H1 (cell line): ENCODE data around the gene RNASE13. TPM values are rescaled to one million over a fixed set of nuclear protein-coding genes. Genes with fewer than 3 reads are reported as not detected.

Experiments used
- CTCF ChIA-PET: fragments of 300-600 bp; sonication (Branson Sonifier 250); formaldehyde crosslinking; loops from one replicate; lab custom pipeline; 2021; ENCODE audit not compliant: partially characterized antibody; lab: Charles Lee
- POLR2A ChIA-PET: fragments of 300-600 bp; sonication (Branson Sonifier 250); formaldehyde crosslinking; loops from one replicate; lab custom pipeline; 2021; ENCODE audit warnings: inconsistent platforms; ENCODE audit not compliant: partially characterized antibody; lab: Charles Lee
- DNase-seq, 2 experiments: peaks; one replicate each; pipeline versions ENCODE4 v3.0.0 to v3.0.0-alpha.2; 2010 to 2022; ENCODE audit warnings: low spot score in 2 of 2, low read depth in 1 of 2, mixed read lengths in 1 of 2
- FAIRE-seq: peaks from 2 replicates; lab custom pipeline; 2011; peaks lifted over from hg19 to GRCh38; lab: Jason Lieb, UNC
- H2AFZ ChIP-seq: 2 replicates; pipeline ENCODE4 v1.8.1; 2012; ENCODE audit warnings: low read length, inconsistent platforms
- H2AK5ac ChIP-seq: 2 replicates; pipeline ENCODE4 v1.6.1; 2013; ENCODE audit warnings: low read depth, low read length
- H2BK120ac ChIP-seq: replicated peaks from 2 replicates; pipeline ENCODE3; 2013; ENCODE audit warnings: low read depth, low read length, inconsistent platforms
- H2BK12ac ChIP-seq: 2 replicates; pipeline ENCODE4 v1.6.1; 2013; ENCODE audit warnings: low read depth, low read length
- H2BK15ac ChIP-seq: 2 replicates; pipeline ENCODE4 v1.6.1; 2013; ENCODE audit warnings: low read length
- H2BK20ac ChIP-seq: 2 replicates; pipeline ENCODE4 v1.6.1; 2013; ENCODE audit warnings: low read length
- H2BK5ac ChIP-seq: 2 replicates; pipeline ENCODE4 v1.6.1; 2013; ENCODE audit warnings: low read depth, low read length
- H3K14ac ChIP-seq: 2 replicates; pipeline ENCODE4 v1.6.1; 2013; ENCODE audit warnings: inconsistent platforms; ENCODE audit not compliant: insufficient read length
- H3K18ac ChIP-seq: 2 replicates; pipeline ENCODE4 v1.6.1; 2013; ENCODE audit warnings: low read length; ENCODE audit errors: extremely low read depth
- H3K23ac ChIP-seq: 2 replicates; pipeline ENCODE4 v1.6.1; 2013; ENCODE audit warnings: inconsistent platforms; ENCODE audit not compliant: insufficient read length
- H3K23me2 ChIP-seq: 2 replicates; pipeline ENCODE4 v1.6.1; 2013; ENCODE audit warnings: low read depth, low read length
- H3K27ac ChIP-seq: 2 replicates; pipeline ENCODE4 v1.6.1; 2011; ENCODE audit warnings: low read depth, low read length, inconsistent platforms
- H3K27me3 ChIP-seq, 4 experiments: replicated peaks in 1 of 4; 1 replicate in 1 of 4; 2 replicates in 3 of 4; pipeline versions ENCODE4 v1.6.1 to v1.8.1; 2011 to 2013; ENCODE audit warnings: low read length in 3 of 4, mild to moderate bottlenecking in 3 of 4, inconsistent platforms in 2 of 4, mixed read lengths in 2 of 4, moderate library complexity in 1 of 4; ENCODE audit not compliant: control insufficient read depth in 3 of 4, insufficient read depth in 3 of 4; ENCODE audit errors: extremely low read depth in 1 of 4
- H3K36me3 ChIP-seq, 4 experiments: 2 replicates each; pipeline versions ENCODE4 v1.6.1 to v1.8.1; 2011 to 2013; ENCODE audit warnings: mild to moderate bottlenecking in 4 of 4, low read length in 3 of 4, moderate library complexity in 2 of 4, control low read depth in 1 of 4, inconsistent platforms in 1 of 4; ENCODE audit not compliant: insufficient read depth in 4 of 4, control insufficient read depth in 2 of 4
- H3K4ac ChIP-seq: replicated peaks from 2 replicates; pipeline ENCODE3; 2013; ENCODE audit warnings: low read length, low read depth, mixed read lengths, inconsistent platforms; ENCODE audit not compliant: insufficient read length
- H3K4me1 ChIP-seq, 4 experiments: replicated peaks in 1 of 4; 1 replicate in 1 of 4; 2 replicates in 3 of 4; pipeline versions ENCODE4 v1.6.1 to v1.8.1; 2011 to 2013; ENCODE audit warnings: low read length in 3 of 4, inconsistent platforms in 2 of 4, mixed read lengths in 1 of 4; ENCODE audit not compliant: insufficient read depth in 4 of 4, control insufficient read depth in 3 of 4
- H3K4me2 ChIP-seq, 2 experiments: 2 replicates each; pipeline versions ENCODE4 v1.6.1 to v1.8.1; 2011 to 2013; ENCODE audit warnings: low read depth in 2 of 2, low read length in 2 of 2, control low read depth in 1 of 2, inconsistent platforms in 1 of 2, mild to moderate bottlenecking in 1 of 2; ENCODE audit not compliant: insufficient read depth in 1 of 2
- H3K4me3 ChIP-seq, 4 experiments: fragments of 200-600, 300-600 bp in 1 of 4; sonication (generic), shearing (Covaris generic), sonication (Bioruptor Twin) in 1 of 4; 2 replicates each; pipeline versions ENCODE4 v1.5.1 to v1.8.1; 2011 to 2016; ENCODE audit warnings: low read length in 4 of 4, low read depth in 3 of 4, control low read depth in 2 of 4, inconsistent platforms in 2 of 4, mild to moderate bottlenecking in 2 of 4, mixed read lengths in 1 of 4, moderate library complexity in 1 of 4; ENCODE audit not compliant: insufficient read depth in 2 of 4; ENCODE audit errors: extremely low read depth in 1 of 4
- H3K56ac ChIP-seq: replicated peaks from 2 replicates; pipeline ENCODE3; 2013; ENCODE audit warnings: low read depth, mild to moderate bottlenecking, mixed read lengths, low read length, inconsistent platforms; ENCODE audit not compliant: insufficient read length
- H3K79me1 ChIP-seq: 2 replicates; pipeline ENCODE4 v1.6.1; 2013; ENCODE audit warnings: low read depth, low read length, control low read depth
- H3K79me2 ChIP-seq, 2 experiments: 2 replicates each; pipeline versions ENCODE4 v1.6.1 to v1.8.1; 2012 to 2013; ENCODE audit warnings: low read length in 2 of 2, mild to moderate bottlenecking in 2 of 2, inconsistent platforms in 1 of 2; ENCODE audit not compliant: insufficient read depth in 2 of 2, control insufficient read depth in 1 of 2
- H3K9ac ChIP-seq, 4 experiments: replicated peaks in 1 of 4; 1 replicate in 1 of 4; 2 replicates in 3 of 4; pipeline versions ENCODE4 v1.6.1 to v1.8.1; 2011 to 2013; ENCODE audit warnings: low read depth in 3 of 4, low read length in 3 of 4, control low read depth in 2 of 4, mild to moderate bottlenecking in 2 of 4, moderate library complexity in 2 of 4, inconsistent platforms in 1 of 4; ENCODE audit errors: extremely low read depth in 1 of 4
- H3K9me3 ChIP-seq, 2 experiments: 2 replicates each; pipeline versions ENCODE4 v1.6.1 to v1.8.1; 2012 to 2013; ENCODE audit warnings: mild to moderate bottlenecking in 2 of 2, moderate library complexity in 2 of 2, control low read depth in 1 of 2, inconsistent platforms in 1 of 2, low read depth in 1 of 2, low read length in 1 of 2, mixed read lengths in 1 of 2; ENCODE audit not compliant: insufficient read depth in 2 of 2
- H4K20me1 ChIP-seq, 2 experiments: replicated peaks in 1 of 2; 2 replicates each; pipeline versions ENCODE3 to v1.8.1; 2011 to 2013; ENCODE audit warnings: inconsistent platforms in 2 of 2, low read length in 2 of 2, mild to moderate bottlenecking in 1 of 2; ENCODE audit not compliant: insufficient read depth in 2 of 2, control insufficient read depth in 1 of 2
- H4K5ac ChIP-seq: 2 replicates; pipeline ENCODE4 v1.6.1; 2013; ENCODE audit warnings: low read length, low read depth, mixed read lengths, inconsistent platforms; ENCODE audit not compliant: insufficient read length
- H4K8ac ChIP-seq: 2 replicates; pipeline ENCODE4 v1.8.0; 2013; ENCODE audit warnings: mild to moderate bottlenecking, moderate library complexity, low read length, inconsistent platforms; ENCODE audit not compliant: insufficient read depth; ENCODE audit errors: extremely low read depth
- H4K91ac ChIP-seq: replicated peaks from 2 replicates; pipeline ENCODE3; 2013; ENCODE audit warnings: low read length, mixed read lengths, inconsistent platforms; ENCODE audit not compliant: insufficient read length
- ASH2L ChIP-seq: fragments of 200-600, 300-600 bp; sonication (generic); IDR thresholded peaks from one replicate; pipeline ENCODE4 v1.7.1; 2017; ENCODE audit warnings: low read length
- ATF3 ChIP-seq: IDR thresholded peaks from 2 replicates; pipeline ENCODE4 v1.6.1; 2011; ENCODE audit warnings: low read depth, mild to moderate bottlenecking, low read length; ENCODE audit not compliant: insufficient read depth
- BCL11A ChIP-seq, 2 experiments: IDR thresholded peaks; one replicate each; pipeline ENCODE4 v1.6.1; 2011; ENCODE audit warnings: low read depth in 2 of 2, low read length in 2 of 2, mild to moderate bottlenecking in 2 of 2
- CEBPB ChIP-seq: IDR thresholded peaks from 2 replicates; pipeline ENCODE4 v1.6.1; 2012; ENCODE audit warnings: low read depth, low read length
- CHD1 ChIP-seq: IDR thresholded peaks from 2 replicates; pipeline ENCODE4 v1.6.1; 2012; ENCODE audit warnings: low read depth, low read length, improper control_type of control experiment
- CTBP2 ChIP-seq: IDR thresholded peaks from 2 replicates; pipeline ENCODE4 v1.7.0; 2011; ENCODE audit warnings: borderline replicate concordance, mild to moderate bottlenecking, moderate library complexity, mixed read lengths, low read length; ENCODE audit not compliant: insufficient read depth, insufficient read length
- HDAC2 ChIP-seq, 2 experiments: fragments of 300-600 bp in 1 of 2; sonication (generic) in 1 of 2; IDR thresholded peaks; 2 replicates each; pipeline ENCODE4 v1.6.1; 2011 to 2012; ENCODE audit warnings: low read depth in 2 of 2, low read length in 2 of 2, mild to moderate bottlenecking in 2 of 2, moderate library complexity in 2 of 2, borderline replicate concordance in 1 of 2, inconsistent platforms in 1 of 2
- HDAC6 ChIP-seq: IDR thresholded peaks from one replicate; pipeline ENCODE4 v1.7.1; 2012; ENCODE audit warnings: low read depth, mild to moderate bottlenecking, inconsistent platforms, low read length, moderate library complexity
- KDM1A ChIP-seq: fragments of 200-600, 300-600 bp; sonication (generic); IDR thresholded peaks from 2 replicates; pipeline ENCODE4 v1.7.1; 2016; ENCODE audit warnings: mild to moderate bottlenecking, low read length, borderline replicate concordance
- MAFK ChIP-seq: IDR thresholded peaks from 2 replicates; pipeline ENCODE4 v1.6.1; 2012; ENCODE audit warnings: low read depth, mild to moderate bottlenecking, improper control_type of control experiment, low read length
- SIRT6 ChIP-seq: IDR thresholded peaks from one replicate; pipeline ENCODE4 v1.7.1; 2012; ENCODE audit warnings: low read length, inconsistent platforms
- SUZ12 ChIP-seq: fragments of 200-600 bp; sonication (generic); IDR thresholded peaks from 2 replicates; pipeline ENCODE4 v1.6.1; 2012; ENCODE audit warnings: mild to moderate bottlenecking, inconsistent platforms, low read length, moderate library complexity, mixed read lengths
- whole genome bisulfite sequencing, 2 experiments: shearing (Covaris generic) in 1 of 2; methylation state at CpG; one replicate each; pipeline versions ENCODE4 v1.1.6 to v1.1.7; 2013 to 2015; ENCODE audit warnings: low lambda C conversion rate in 2 of 2, mixed read lengths in 2 of 2, inconsistent platforms in 1 of 2, low coverage in 1 of 2, missing lambda C conversion rate in 1 of 2; ENCODE audit not compliant: insufficient replicate concordance in 2 of 2, insufficient coverage in 1 of 2, insufficient read length in 1 of 2; ENCODE audit errors: extremely low coverage in 1 of 2, missing lambda C conversion rate in 1 of 2; 5-methylcytosine and 5-hydroxymethylcytosine counted together
- polyA plus RNA-seq, 7 experiments: library from polyadenylated mRNA; depleted of rRNA in 3 of 7; stranded (reverse) in 5 of 7; unstranded in 2 of 7; fragments of >200 nt in 5 of 7; fragments of 200-250 nt in 2 of 7; gene quantifications; 1 replicate in 5 of 7; 2 replicates in 1 of 7; 4 replicates in 1 of 7; pipeline versions ENCODE4 v1.2.1 to v1.2.3, GENCODE V29; 2011 to 2013; ENCODE audit warnings: missing spikeins in 2 of 7, mixed read lengths in 2 of 7
- total RNA-seq: library from RNA; stranded (reverse); fragmentation: NEBNext Ultra II Directional; extraction: Animal tissue kit (Norgen Biotek cat#: 25700); gene quantifications from 2 replicates; pipeline ENCODE4 v1.2.1, GENCODE V29; 2021

Gene RNASE13
- total and polyA plus RNA-seq, 2 of the 8 experiments (the other 6 are each of a cell fraction or from before 2014, with no cell fraction given): not detected

GRCh38 chr14:21001218-21001617, 33.4 kb downstream of the RNASE13 start:
- Histone ChIP-seq H2BK20ac (no peak overlapping the region), H3K27me3 (no peaks in the 10 kb centered on the region), H2BK12ac (no peak overlapping the region), H2BK15ac (no peak overlapping the region), H3K36me3 (peaks cover under 1 to 9% (median 3%) of the 10 kb centered on the region in 4 experiments; a peak in 5 of 8 replicates), H4K91ac (no peak overlapping the region), H3K14ac (no peak overlapping the region), H2AFZ (peak overlapping the region; percentile 22; the same call in 1 of the 2 replicates), H3K4ac (no peak overlapping the region), H3K4me2 (no peak overlapping the region), H3K79me1 (no peaks in the 10 kb centered on the region), H3K56ac (no peak overlapping the region), H3K27ac (no peak overlapping the region), H2AK5ac (no peak overlapping the region), H3K9me3 (no peaks in the 10 kb centered on the region), H2BK5ac (0 out of 2 replicates have a peak overlapping the region, but pooled peaks have one; percentile 15), H3K18ac (no peak overlapping the region), H3K9ac (no peak overlapping the region), H4K20me1 (peaks cover 0 to 2% of the 10 kb centered on the region in 2 experiments), H2BK120ac (no peak overlapping the region), H3K23ac (no peak overlapping the region), H3K4me1 (peaks cover 2 to 6% (median 5%) of the 10 kb centered on the region in 4 experiments; a peak in 5 of 7 replicates), H3K4me3 (no peak overlapping the region), H4K8ac (no peak overlapping the region), H3K79me2 (no peaks in the 10 kb centered on the region), H4K5ac (no peak overlapping the region), H3K23me2 (no peaks in the 10 kb centered on the region; the same call in 1 of the 2 replicates)
- ChIA-PET CTCF (interaction anchor here (0.6 to 10.6 kb wide), 14 partner anchors 10 to 719 kb away, joined by 3 to 117 read pairs (median 4); no protein-coding TSS in a partner anchor), POLR2A (interaction anchor here (0.6 to 2.1 kb wide), 3 partner anchors 11 to 545 kb away, joined by 3 to 6 read pairs (median 4); no protein-coding TSS in a partner anchor)
- peak in 1 of 2 experiments; percentile 49 for DNase-seq
- no peak for FAIRE-seq
- TF ChIP-seq CHD1 (no peak), SUZ12 (no peak), ASH2L (no peak), CEBPB (no peak), ATF3 (no peak), SIRT6 (no peak), HDAC2 (IDR thresholded peaks at IDR 0.05; ENCODE audit: borderline replicate concordance in 1 of 2, low read depth in 2 of 2, low read length in 2 of 2) (no peak), CTBP2 (no peak), BCL11A (IDR thresholded peaks at IDR 0.05; ENCODE audit: low read depth in 2 of 2, low read length in 2 of 2) (no peak), MAFK (no peak), HDAC6 (no peak), KDM1A (no peak)
- WGBS, 2 experiments: 80% methylated on average over 7 of the region's 7 CpGs; no CpG with 5 or more reads in 1 of the 2 experiments
